ENCODE measurements around the gene FLT4.

DNA sequence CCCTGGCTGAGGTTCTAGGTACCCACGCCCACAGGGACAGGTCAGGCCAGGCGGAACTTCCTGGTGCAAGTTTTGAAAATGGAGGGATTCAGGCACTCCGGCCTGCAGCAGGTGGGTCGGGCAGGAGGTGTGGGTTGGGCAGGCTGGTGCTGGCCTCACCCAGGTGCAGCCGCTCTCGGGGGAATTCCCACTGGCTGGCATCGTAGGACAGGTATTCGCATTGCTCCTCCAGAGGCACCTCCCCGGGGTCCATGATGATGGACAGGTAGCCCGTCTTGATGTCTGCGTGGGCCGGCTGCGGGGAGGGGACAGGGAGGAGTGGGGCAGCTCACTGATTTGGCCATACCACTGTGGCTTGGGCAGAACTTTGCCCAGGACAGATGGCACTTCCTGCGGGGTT, 29.4 kb downstream of the FLT4 start:
- TF ChIP-seq, protein P1, sequence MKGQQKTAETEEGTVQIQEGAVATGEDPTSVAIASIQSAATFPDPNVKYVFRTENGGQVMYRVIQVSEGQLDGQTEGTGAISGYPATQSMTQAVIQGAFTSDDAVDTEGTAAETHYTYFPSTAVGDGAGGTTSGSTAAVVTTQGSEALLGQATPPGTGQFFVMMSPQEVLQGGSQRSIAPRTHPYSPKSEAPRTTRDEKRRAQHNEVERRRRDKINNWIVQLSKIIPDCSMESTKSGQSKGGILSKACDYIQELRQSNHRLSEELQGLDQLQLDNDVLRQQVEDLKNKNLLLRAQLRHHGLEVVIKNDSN (IDR thresholded peaks at IDR 0.05) = no peak
- no peak for TF ChIP-seq TAF1 (IDR thresholded peaks at IDR 0.05; ENCODE audit: low read depth)
- no peak for TF ChIP-seq FOXM1 (IDR thresholded peaks at IDR 0.05; ENCODE audit: borderline replicate concordance, low read depth)
- no peak for TF ChIP-seq EGR1 (IDR thresholded peaks at IDR 0.05)
- TF ChIP-seq EP300 (IDR thresholded peaks at IDR 0.05; ENCODE audit: borderline replicate concordance) = no peak
- TF ChIP-seq REST (IDR thresholded peaks at IDR 0.05; ENCODE audit: low read depth) = no peak
- TF ChIP-seq ZBTB7A (IDR thresholded peaks at IDR 0.05; ENCODE audit: low read depth) = no peak
- no peak for TF ChIP-seq RAD21 (IDR thresholded peaks at IDR 0.05; ENCODE audit: low read depth)
- TF ChIP-seq NFIC (IDR thresholded peaks at IDR 0.05) = no peak
- no peak for TF ChIP-seq TEAD4 (IDR thresholded peaks at IDR 0.05)
- TF ChIP-seq CEBPB (IDR thresholded peaks at IDR 0.05) = no peak

Data from Ishikawa (cell line).